Midbrain (tissue), 1 donor: ENCODE measurements around the gene SH3RF2.
"Not testable (repeated sequence)": the region's sequence is repeated elsewhere in the genome, so short reads cannot be mapped to it uniquely, and the experiment has no call there.

ENCODE experiments used
- DNase-seq: peaks from one replicate; lab custom pipeline; 2025; lab: John Stamatoyannopoulos, UW

Gene SH3RF2

GRCh38 chr5:146079695-146080373, 143.5 kb downstream of the SH3RF2 start:
- no peak for DNase-seq

GRCh38 chr5:146081556-146081955, 145.2 kb downstream of the SH3RF2 start:
- DNase-seq = no peak

GRCh38 chr5:146082798-146083197, 146.4 kb downstream of the SH3RF2 start:
- no peak for DNase-seq

GRCh38 chr5:146084376-146084775, 148.0 kb downstream of the SH3RF2 start:
- no peak for DNase-seq

- no peak for DNase-seq
Observed at GRCh38 chr5:146088098-146088497, 151.7 kb downstream of the SH3RF2 start.

GRCh38 chr5:146089287-146089686, 152.9 kb downstream of the SH3RF2 start:
- DNase-seq = no peak

GRCh38 chr5:146091881-146092280, 155.5 kb downstream of the SH3RF2 start:
- no peak for DNase-seq

- DNase-seq = peak; percentile 7
Observed at GRCh38 chr5:146098047-146098446, 161.7 kb downstream of the SH3RF2 start.

GRCh38 chr5:146101646-146102045, 165.3 kb downstream of the SH3RF2 start:
- no peak for DNase-seq

GRCh38 chr5:146103594-146103993, 167.2 kb downstream of the SH3RF2 start:
- no peak for DNase-seq

- DNase-seq = no peak
Observed at GRCh38 chr5:146105477-146105876, 169.1 kb downstream of the SH3RF2 start, which contains the start of gene PLAC8L1. Gene PLAC8L1 (minus strand): TSS chr5:146105577. CDS start chr5:146104311, 1,266 bp downstream.

- no peak for DNase-seq
Observed at GRCh38 chr5:146107901-146108300, 171.5 kb downstream of the SH3RF2 start.

- not testable (repeated sequence) for DNase-seq
Observed at GRCh38 chr5:146108870-146109269, 172.5 kb downstream of the SH3RF2 start.

GRCh38 chr5:146109379-146109778, 173.0 kb downstream of the SH3RF2 start:
- no peak for DNase-seq

GRCh38 chr5:146111409-146111808, 175.0 kb downstream of the SH3RF2 start:
- no peak for DNase-seq

- DNase-seq = no peak
Observed at GRCh38 chr5:146112476-146112875, 176.1 kb downstream of the SH3RF2 start.
